ENCODE data around the gene ODF2.

ODF2 gene

DNA sequence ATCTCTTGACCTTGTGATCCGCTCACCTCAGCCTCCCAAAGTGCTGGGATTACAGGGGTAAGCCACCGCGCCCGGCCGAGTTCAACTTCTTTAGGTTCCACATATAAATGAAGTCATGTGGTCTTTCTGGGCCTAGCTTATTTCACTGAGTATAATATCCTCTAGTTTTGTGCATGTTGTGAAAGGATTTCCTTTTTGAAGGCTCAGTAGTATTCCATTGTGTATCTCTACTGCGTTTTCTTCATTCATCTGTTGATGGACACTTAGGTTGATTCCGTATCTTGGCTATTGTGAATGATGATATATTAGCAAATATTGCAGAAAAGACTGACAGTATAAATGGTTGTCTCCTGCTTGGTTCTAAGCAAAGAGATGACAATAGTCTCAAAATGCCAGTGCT, 20.1 kb downstream of the ODF2 start:
- ChIA-PET CTCF (no interaction called here), POLR2A (ENCODE audit: low non-redundant PET) (no interaction called here)
- no peak overlapping the region for H3K27ac ChIP-seq
- no peak for DNase-seq (ENCODE audit: low spot score)
- no peak for TF ChIP-seq CTCF (conservative IDR thresholded peaks at IDR 0.05; ENCODE audit: low read depth)

GRCh38 chr9:128479262-128479661, 23.5 kb downstream of the ODF2 start:
- no peak for TF ChIP-seq CTCF (conservative IDR thresholded peaks at IDR 0.05; ENCODE audit: low read depth)
- POLR2A ChIA-PET (ENCODE audit: low non-redundant PET), result no interaction called here
- no peak for DNase-seq (ENCODE audit: low spot score)
- CTCF ChIA-PET, result no interaction called here
- no peak overlapping the region for H3K27ac ChIP-seq

DNA sequence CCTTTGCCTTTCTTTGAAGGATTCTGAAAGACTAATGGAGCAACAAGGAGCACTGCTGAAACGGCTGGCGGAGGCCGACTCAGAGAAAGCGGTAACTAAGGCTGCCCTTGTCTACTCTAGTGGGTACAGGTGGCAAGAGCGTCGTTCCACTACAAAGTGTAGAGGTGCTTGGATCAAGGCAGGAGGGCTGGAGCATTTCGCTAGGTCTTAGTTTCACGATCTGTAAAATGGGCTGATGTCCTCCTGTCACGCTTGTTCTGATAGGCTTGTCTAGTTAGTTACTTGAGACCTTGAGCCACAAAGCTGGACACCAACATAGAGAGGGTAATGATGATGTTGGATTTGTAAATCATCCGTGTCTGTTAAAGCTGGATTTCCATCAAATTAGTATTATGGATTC, 25.8 kb downstream of the ODF2 start:
- TF ChIP-seq CTCF (conservative IDR thresholded peaks at IDR 0.05; ENCODE audit: low read depth), result no peak
- POLR2A ChIA-PET (ENCODE audit: low non-redundant PET), result interaction anchor here (0.7 kb wide), 1 partner anchor 101 kb away, joined by 6 read pairs; no protein-coding TSS in a partner anchor
- no peak overlapping the region for H3K27ac ChIP-seq
- DNase-seq (ENCODE audit: low spot score), result no peak
- CTCF ChIA-PET, result no interaction called here

- POLR2A ChIA-PET (ENCODE audit: low non-redundant PET), result no interaction called here
Observed at GRCh38 chr9:128482186-128482585, 26.4 kb downstream of the ODF2 start.

GRCh38 chr9:128484686-128485413, 29.0 kb downstream of the ODF2 start:
- TF ChIP-seq CTCF (conservative IDR thresholded peaks at IDR 0.05; ENCODE audit: low read depth), result no peak
- ChIA-PET POLR2A (ENCODE audit: low non-redundant PET) (no interaction called here), CTCF (interaction anchor here (0.6 to 1.3 kb wide), 5 partner anchors 11 to 123 kb away, joined by 3 to 5 read pairs (median 3); no protein-coding TSS in a partner anchor)
- DNase-seq (ENCODE audit: low spot score), result no peak
- no peak overlapping the region for H3K27ac ChIP-seq

More at GRCh38 chr9:128482186-128482585, 26.4 kb downstream of the ODF2 start:
- no peak for TF ChIP-seq CTCF (conservative IDR thresholded peaks at IDR 0.05; ENCODE audit: low read depth)
- H3K27ac ChIP-seq, result no peak overlapping the region
- no peak for DNase-seq (ENCODE audit: low spot score)
- CTCF ChIA-PET, result no interaction called here

DNA sequence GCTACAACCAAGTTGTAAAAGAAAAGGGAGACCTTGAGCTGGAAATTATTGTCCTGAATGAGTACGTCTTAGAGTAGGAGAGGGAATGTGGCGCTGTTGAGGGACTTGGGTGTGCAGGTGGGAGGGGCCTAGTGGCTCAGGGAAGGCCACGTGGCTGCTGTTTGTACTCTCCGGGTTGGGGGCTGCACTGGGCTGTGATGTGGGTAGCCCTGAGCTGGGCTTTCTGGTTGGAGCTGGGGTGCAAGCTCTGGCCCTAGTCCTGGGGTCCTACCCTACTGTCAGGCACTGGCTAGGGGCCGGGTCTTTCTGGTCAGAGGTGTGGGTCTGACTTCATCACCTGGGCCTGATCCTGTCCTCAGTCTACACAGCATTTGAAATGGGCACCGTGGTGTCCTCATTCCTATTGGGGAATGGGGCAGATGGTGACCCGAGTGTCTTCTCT, 29.6 kb downstream of the ODF2 start:
- no peak for DNase-seq (ENCODE audit: low spot score)
- 0 out of 2 replicates have a peak overlapping the region, but pooled peaks have one; percentile 1 for H3K27ac ChIP-seq
- CTCF ChIA-PET, result interaction anchor here (0.7 to 1.3 kb wide), 3 partner anchors 11 to 58 kb away, joined by 3 to 5 read pairs (median 3); no protein-coding TSS in a partner anchor
- TF ChIP-seq CTCF (conservative IDR thresholded peaks at IDR 0.05; ENCODE audit: low read depth), result no peak
- POLR2A ChIA-PET (ENCODE audit: low non-redundant PET), result no interaction called here

All from RWPE1 (cell line).